ENCODE results near the gene EFCAB14.

- TF ChIP-seq CTCF (IDR thresholded peaks at IDR 0.05; ENCODE audit: low read length) (no peak), EZH2 (IDR thresholded peaks at IDR 0.05; ENCODE audit: borderline replicate concordance, low read length) (no peak)
Measured at GRCh38 chr1:46725736-46726108, 6.8 kb upstream of the EFCAB14 start.

All from OCI-LY1 (cell line).